HepG2 (cell line): ENCODE results near the gene CEBPE. TPM values are rescaled to one million over a fixed set of nuclear protein-coding genes. Genes with fewer than 3 reads are reported as not detected.
A peak's percentile ranks its signal among the peaks of the same experiment; 100 is the strongest.

Source experiments
- ATAD3A ChIP-seq: sonication (generic); formaldehyde crosslinking; IDR thresholded peaks from 2 replicates; pipeline ENCODE4 v1.4.0; 2020; ENCODE audit warnings: missing genetic modification reagents
- CBX2 ChIP-seq, 2 experiments: fragments of 200-600 bp in 1 of 2; sonication (generic); formaldehyde crosslinking in 1 of 2; IDR thresholded peaks; 2 replicates each; pipeline versions ENCODE4 v1.7.0 to v1.8.1; 2018 to 2022; ENCODE audit warnings: low read depth in 2 of 2, low read length in 1 of 2, mild to moderate bottlenecking in 1 of 2, missing genetic modification reagents in 1 of 2
- CEBPB ChIP-seq: IDR thresholded peaks from 2 replicates; pipeline ENCODE4 v1.6.1; 2011; ENCODE audit warnings: low read depth, low read length, improper control_type of control experiment, borderline replicate concordance
- FOXM1 ChIP-seq: sonication (generic); formaldehyde crosslinking; IDR thresholded peaks from 2 replicates; pipeline ENCODE4 v1.5.0; 2020; ENCODE audit warnings: missing genetic modification reagents
- GTF3A ChIP-seq: sonication (generic); formaldehyde crosslinking; conservative IDR thresholded peaks from 2 replicates; pipeline ENCODE4 v1.4.0; 2020; ENCODE audit warnings: mild to moderate bottlenecking, missing genetic modification reagents
- HMGXB3 ChIP-seq: sonication (generic); formaldehyde crosslinking; IDR thresholded peaks from 2 replicates; pipeline ENCODE4 v1.4.0; 2020; ENCODE audit warnings: missing genetic modification reagents, borderline replicate concordance
- IKZF4 ChIP-seq: sonication (generic); formaldehyde crosslinking; IDR thresholded peaks from 2 replicates; pipeline ENCODE4 v1.5.1; 2020; ENCODE audit warnings: borderline replicate concordance, mild to moderate bottlenecking, low read depth, missing genetic modification reagents; ENCODE audit errors: not compliant biosample characterization
- PBX2 ChIP-seq: IDR thresholded peaks from 2 replicates; pipeline ENCODE4 v1.6.1; 2016; ENCODE audit warnings: control low read depth
- PHF21A ChIP-seq: sonication (generic); formaldehyde crosslinking; IDR thresholded peaks from 2 replicates; pipeline ENCODE4 v1.5.0; 2020; ENCODE audit warnings: mild to moderate bottlenecking, missing genetic modification reagents
- TGIF2 ChIP-seq: IDR thresholded peaks from 2 replicates; pipeline ENCODE4 v1.6.1; 2016; ENCODE audit warnings: control low read depth, missing compliant biosample characterization
- USF2 ChIP-seq, 2 experiments: sonication (generic) in 1 of 2; formaldehyde crosslinking in 1 of 2; IDR thresholded peaks; 2 replicates each; pipeline versions ENCODE4 v1.5.1 to v1.6.1; 2011 to 2020; ENCODE audit warnings: borderline replicate concordance in 1 of 2, low read depth in 1 of 2, low read length in 1 of 2, mild to moderate bottlenecking in 1 of 2, missing genetic modification reagents in 1 of 2, moderate library complexity in 1 of 2
- ZBTB3 ChIP-seq: sonication (generic); formaldehyde crosslinking; IDR thresholded peaks from 2 replicates; pipeline ENCODE4 v1.4.0; 2020; ENCODE audit warnings: low read depth, mild to moderate bottlenecking, moderate library complexity, missing genetic modification reagents, borderline replicate concordance
- ZNF556 ChIP-seq: sonication (generic); formaldehyde crosslinking; IDR thresholded peaks from 2 replicates; pipeline ENCODE4 v1.4.0; 2020; ENCODE audit warnings: mild to moderate bottlenecking, missing genetic modification reagents, borderline replicate concordance
- ZSCAN5A ChIP-seq: sonication (generic); formaldehyde crosslinking; IDR thresholded peaks from 2 replicates; pipeline ENCODE4 v1.8.0; 2022; ENCODE audit warnings: mild to moderate bottlenecking, missing genetic modification reagents, borderline replicate concordance
- polyA plus RNA-seq, 8 experiments: library from polyadenylated mRNA; depleted of rRNA in 3 of 8; stranded (reverse) in 7 of 8; unstranded in 1 of 8; fragments of >200 nt; fragmentation: Illumina TruSeq in 4 of 8; extraction: Trizol in 4 of 8; gene quantifications; 2 replicates each; pipeline versions ENCODE4 v1.2.1 to v1.2.3, GENCODE V29; 2011 to 2016; ENCODE audit warnings: low read depth in 4 of 8, missing spikeins in 1 of 8, mixed read lengths in 1 of 8; ENCODE audit not compliant: insufficient read depth in 1 of 8
- total RNA-seq, 5 experiments: library from RNA; depleted of rRNA; stranded (reverse); fragments of >200 nt; fragmentation: Illumina TruSeq; extraction: Trizol; gene quantifications; 2 replicates each; pipeline ENCODE4 v1.2.3, GENCODE V29; 2016; ENCODE audit warnings: low read depth in 1 of 5

CEBPE gene
- total and polyA plus RNA-seq, 2 of the 13 experiments (the other 11 are each of a cell fraction or from before 2014, with no cell fraction given): 0.09 to 0.11 TPM

GRCh38 chr14:23071244-23071920 lies 47.7 kb downstream of the CEBPE start (continued):
- TF ChIP-seq ZBTB3 (0 out of 2 replicates have a peak, but pooled peaks have one; percentile 79), IKZF4 (peak; percentile 89), CEBPB (no peak), PBX2 (CRISPR knock-in tag) (no peak), GTF3A (peak; percentile 73; the same call in 1 of the 2 replicates), PHF21A (CRISPR knock-in tag) (peak; percentile 22; the same call in 1 of the 2 replicates), CBX2 (IDR thresholded peaks at IDR 0.05; ENCODE audit: low read depth, low read length) (no peak), CBX2 (CRISPR knock-in tag; IDR thresholded peaks at IDR 0.05; ENCODE audit: low read depth) (no peak), USF2 (IDR thresholded peaks at IDR 0.05; ENCODE audit: low read depth, low read length) (no peak), USF2 (CRISPR knock-in tag; IDR thresholded peaks at IDR 0.05; ENCODE audit: borderline replicate concordance) (peak; percentile 15; the same call in 1 of the 2 replicates), ZSCAN5A (CRISPR knock-in tag) (peak; percentile 90; the same call in 1 of the 2 replicates), ATAD3A (CRISPR knock-in tag) (no peak), TGIF2 (CRISPR knock-in tag) (no peak), FOXM1 (CRISPR knock-in tag) (no peak), ZNF556 (CRISPR knock-in tag) (peak; percentile 74), HMGXB3 (CRISPR knock-in tag) (peak; percentile 81; the same call in 1 of the 2 replicates)
